ENCODE results near the gene PLEKHD1. TPM values are rescaled to one million over a fixed set of nuclear protein-coding genes. Genes with fewer than 3 reads are reported as not detected.

Gene PLEKHD1
- total RNA-seq, 1 donor from 2014 or later, result 0.48 TPM

DNA sequence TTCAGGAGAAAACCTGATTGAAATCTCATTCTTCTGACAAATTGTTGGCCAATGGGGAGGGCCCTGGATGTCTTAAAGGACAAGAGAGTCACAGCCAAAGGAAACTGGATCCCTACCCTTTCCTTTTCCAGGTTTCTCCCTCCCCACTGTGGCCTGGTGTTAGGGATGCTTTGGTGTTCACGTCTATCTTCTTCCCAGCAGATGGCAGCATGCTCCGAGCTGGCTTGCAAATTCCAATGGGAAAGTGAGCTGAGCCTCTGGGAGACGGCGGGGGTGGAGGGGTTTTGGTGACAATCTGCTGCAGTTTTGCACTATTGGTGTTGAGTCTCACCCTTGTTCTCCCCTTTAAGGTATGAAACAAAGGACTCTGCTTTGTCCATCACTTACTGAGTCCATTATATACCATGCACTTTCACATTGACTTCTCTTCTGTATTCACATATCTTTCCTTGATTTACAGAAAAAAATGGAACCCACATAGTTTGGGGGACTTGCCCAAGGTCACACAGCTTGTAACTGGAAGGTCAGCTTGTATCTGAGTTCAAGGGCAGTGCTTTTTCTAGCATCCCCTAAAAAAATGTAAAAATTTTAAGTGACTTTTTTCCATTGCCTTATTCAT, 50.8 kb downstream of the PLEKHD1 start:
- H3K36me3 Mint-ChIP-seq, result no peaks in the 10 kb centered on the region
- no peak for DNase-seq (ENCODE audit: extremely low spot score, unreplicated experiment)
- H3K27me3 Mint-ChIP-seq, result peaks cover 3% of the 10 kb centered on the region
- H3K27ac Mint-ChIP-seq, result no peak overlapping the region
- peaks cover 5% of the 10 kb centered on the region for H3K4me1 Mint-ChIP-seq (ENCODE audit: unreplicated experiment)
- TF ChIP-seq, protein P1, sequence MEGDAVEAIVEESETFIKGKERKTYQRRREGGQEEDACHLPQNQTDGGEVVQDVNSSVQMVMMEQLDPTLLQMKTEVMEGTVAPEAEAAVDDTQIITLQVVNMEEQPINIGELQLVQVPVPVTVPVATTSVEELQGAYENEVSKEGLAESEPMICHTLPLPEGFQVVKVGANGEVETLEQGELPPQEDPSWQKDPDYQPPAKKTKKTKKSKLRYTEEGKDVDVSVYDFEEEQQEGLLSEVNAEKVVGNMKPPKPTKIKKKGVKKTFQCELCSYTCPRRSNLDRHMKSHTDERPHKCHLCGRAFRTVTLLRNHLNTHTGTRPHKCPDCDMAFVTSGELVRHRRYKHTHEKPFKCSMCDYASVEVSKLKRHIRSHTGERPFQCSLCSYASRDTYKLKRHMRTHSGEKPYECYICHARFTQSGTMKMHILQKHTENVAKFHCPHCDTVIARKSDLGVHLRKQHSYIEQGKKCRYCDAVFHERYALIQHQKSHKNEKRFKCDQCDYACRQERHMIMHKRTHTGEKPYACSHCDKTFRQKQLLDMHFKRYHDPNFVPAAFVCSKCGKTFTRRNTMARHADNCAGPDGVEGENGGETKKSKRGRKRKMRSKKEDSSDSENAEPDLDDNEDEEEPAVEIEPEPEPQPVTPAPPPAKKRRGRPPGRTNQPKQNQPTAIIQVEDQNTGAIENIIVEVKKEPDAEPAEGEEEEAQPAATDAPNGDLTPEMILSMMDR (conservative IDR thresholded peaks at IDR 0.05), result peak; percentile 80
- H3K4me3 Mint-ChIP-seq, result no peak overlapping the region
- no peaks in the 10 kb centered on the region for H3K9me3 Mint-ChIP-seq

DNA sequence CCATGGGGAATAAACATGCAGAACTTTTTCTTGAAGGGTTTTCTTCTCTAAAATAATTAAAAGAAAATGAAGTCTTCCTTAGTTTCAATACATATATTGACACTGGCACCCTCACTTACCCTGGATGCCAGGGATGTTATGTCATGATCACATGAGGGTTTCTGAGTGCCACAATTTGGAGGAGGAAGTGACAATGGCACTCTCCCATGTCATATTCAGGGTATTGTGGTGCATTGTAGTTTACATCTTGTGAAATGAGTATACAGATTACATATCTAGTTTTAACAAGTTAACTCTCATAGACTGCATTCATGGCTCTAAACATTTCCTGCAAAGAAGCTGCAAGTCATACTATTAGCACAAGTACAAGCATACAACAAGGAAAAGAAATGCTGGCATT, 52.4 kb downstream of the PLEKHD1 start:
- no peak for DNase-seq (ENCODE audit: extremely low spot score, unreplicated experiment)
- Mint-ChIP-seq H3K9me3 (no peaks in the 10 kb centered on the region), H3K27ac (no peak overlapping the region), H3K27me3 (peaks cover 3% of the 10 kb centered on the region), H3K4me3 (no peak overlapping the region), H3K36me3 (no peaks in the 10 kb centered on the region), H3K4me1 (ENCODE audit: unreplicated experiment) (peaks cover 4% of the 10 kb centered on the region)
- TF ChIP-seq, protein P1 (conservative IDR thresholded peaks at IDR 0.05), result no peak

DNA sequence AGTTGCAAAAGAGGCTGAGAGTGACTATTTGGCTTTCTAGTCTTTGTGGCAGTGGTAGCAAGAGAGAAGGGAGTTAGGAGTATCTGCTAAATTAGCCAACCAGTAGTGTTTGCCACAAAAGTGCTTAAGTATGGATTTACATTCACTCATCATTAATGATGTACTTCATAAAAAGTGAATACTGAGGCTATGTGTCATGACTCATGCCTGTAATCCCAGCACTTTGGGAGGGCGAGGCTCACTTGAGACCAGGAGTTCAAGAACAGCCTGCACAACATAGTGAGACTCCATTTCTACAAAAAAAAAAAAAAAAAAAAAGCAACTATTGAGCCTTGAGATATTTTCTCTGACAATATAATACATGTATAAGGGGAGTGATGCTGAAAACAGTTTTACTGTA, 53.4 kb downstream of the PLEKHD1 start:
- Mint-ChIP-seq H3K4me1 (ENCODE audit: unreplicated experiment) (no peaks in the 10 kb centered on the region), H3K27ac (no peak overlapping the region), H3K9me3 (no peaks in the 10 kb centered on the region), H3K4me3 (no peak overlapping the region), H3K36me3 (no peaks in the 10 kb centered on the region), H3K27me3 (peaks cover 3% of the 10 kb centered on the region)
- TF ChIP-seq, protein P1 (conservative IDR thresholded peaks at IDR 0.05), result no peak
- DNase-seq (ENCODE audit: extremely low spot score, unreplicated experiment), result no peak

DNA sequence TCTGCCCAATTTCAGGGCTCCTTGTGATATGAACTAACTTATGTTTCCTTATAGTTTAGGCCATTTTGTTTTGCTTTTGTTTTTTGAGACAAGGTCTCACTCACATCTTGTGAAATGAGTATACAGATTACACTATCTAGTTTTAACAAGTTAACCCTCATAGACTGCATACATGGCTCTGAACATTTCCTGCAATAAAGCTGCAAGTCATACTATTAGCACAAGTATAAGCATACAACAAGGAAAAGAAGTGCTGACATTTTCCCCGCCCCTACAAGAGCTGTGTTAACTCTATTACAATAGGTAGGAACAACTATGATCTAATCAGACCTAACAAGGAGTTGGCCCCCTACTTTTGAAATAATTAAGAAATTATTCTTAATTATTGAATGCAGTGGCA, 54.2 kb downstream of the PLEKHD1 start:
- no peak for DNase-seq (ENCODE audit: extremely low spot score, unreplicated experiment)
- TF ChIP-seq, protein P1 (conservative IDR thresholded peaks at IDR 0.05), result no peak
- Mint-ChIP-seq H3K27ac (no peak overlapping the region), H3K36me3 (no peaks in the 10 kb centered on the region), H3K4me1 (ENCODE audit: unreplicated experiment) (no peaks in the 10 kb centered on the region), H3K9me3 (no peaks in the 10 kb centered on the region), H3K27me3 (peaks cover 8% of the 10 kb centered on the region), H3K4me3 (no peak overlapping the region)

DNA sequence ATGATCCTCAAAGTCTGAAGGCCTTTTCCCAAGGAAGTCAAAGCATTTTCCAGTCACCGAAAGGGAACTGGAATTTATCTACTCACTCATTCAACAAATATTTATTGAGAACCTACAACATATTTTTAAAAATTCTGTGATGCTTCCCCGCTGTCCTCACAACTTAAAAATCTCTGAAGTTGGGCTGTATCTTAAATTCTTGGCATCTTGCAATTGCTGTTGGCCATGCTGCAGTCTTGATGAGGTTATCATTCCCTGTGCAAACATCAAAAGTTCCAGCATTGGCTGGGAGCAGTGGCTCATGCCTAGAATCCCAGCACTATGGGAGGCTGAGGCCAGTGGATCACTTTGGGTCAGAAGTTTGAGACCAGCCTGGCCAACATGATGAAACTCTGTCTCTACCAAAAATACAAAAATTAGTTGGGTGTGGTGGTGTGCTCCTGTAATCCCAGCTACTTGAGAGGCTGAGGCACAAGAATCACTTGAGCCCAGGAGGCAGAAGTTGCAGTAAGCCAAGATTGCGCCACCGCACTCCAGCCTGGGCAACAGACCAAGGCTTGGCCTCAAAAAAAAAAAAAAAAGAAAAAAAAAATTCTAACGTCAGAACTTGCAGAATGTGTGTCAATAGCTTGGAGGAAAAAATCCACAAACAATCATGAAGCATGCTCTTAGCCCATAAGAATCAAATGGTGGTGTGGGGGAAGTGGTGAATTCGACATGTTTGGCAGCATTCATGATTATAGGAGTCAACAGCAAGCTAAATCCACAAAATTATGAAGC, 55.3 kb downstream of the PLEKHD1 start:
- Mint-ChIP-seq H3K27ac (no peak overlapping the region), H3K4me1 (ENCODE audit: unreplicated experiment) (no peaks in the 10 kb centered on the region), H3K9me3 (no peaks in the 10 kb centered on the region), H3K36me3 (no peaks in the 10 kb centered on the region), H3K4me3 (no peak overlapping the region), H3K27me3 (peaks cover 18% of the 10 kb centered on the region)
- TF ChIP-seq, protein P1 (conservative IDR thresholded peaks at IDR 0.05), result no peak
- DNase-seq (ENCODE audit: extremely low spot score, unreplicated experiment), result no peak
